Dedifferentiated amniotic fluid mesenchymal stem cell (primary cell): ENCODE data around the gene HMCN2.

ENCODE experiments used
- DNase-seq: peaks from one replicate; pipeline ENCODE4 v3.0.0-alpha.2; 2016; ENCODE audit errors: extremely low spot score

HMCN2 gene

GRCh38 chr9:130289711-130290241 lies 24.2 kb downstream of the HMCN2 start:
- DNase-seq, result no peak

- no peak for DNase-seq
These were observed 25.0 kb downstream of the HMCN2 start for GRCh38 chr9:130290291-130291181.

GRCh38 chr9:130291474-130291873 lies 25.9 kb downstream of the HMCN2 start:
- no peak for DNase-seq

GRCh38 chr9:130292106-130292505 lies 26.5 kb downstream of the HMCN2 start:
- no peak for DNase-seq

- DNase-seq, result no peak
These were observed 29.1 kb downstream of the HMCN2 start for GRCh38 chr9:130294664-130295063.

- no peak for DNase-seq
These were observed 29.9 kb downstream of the HMCN2 start for GRCh38 chr9:130295431-130295830.

GRCh38 chr9:130295945-130296782 lies 30.6 kb downstream of the HMCN2 start:
- DNase-seq, result no peak

- DNase-seq, result no peak
These were observed 31.2 kb downstream of the HMCN2 start for GRCh38 chr9:130296783-130297055.

- no peak for DNase-seq
These were observed 31.8 kb downstream of the HMCN2 start for GRCh38 chr9:130297371-130297770.

- no peak for DNase-seq
These were observed 33.2 kb downstream of the HMCN2 start for GRCh38 chr9:130298662-130299279.

- no peak for DNase-seq
These were observed 34.4 kb downstream of the HMCN2 start for GRCh38 chr9:130299785-130300615.

GRCh38 chr9:130300739-130301138 lies 35.2 kb downstream of the HMCN2 start:
- no peak for DNase-seq

GRCh38 chr9:130301483-130302286 lies 36.1 kb downstream of the HMCN2 start:
- peak; percentile 25 for DNase-seq

GRCh38 chr9:130302785-130303612 lies 37.4 kb downstream of the HMCN2 start:
- DNase-seq, result no peak

- DNase-seq, result no peak
These were observed 38.1 kb downstream of the HMCN2 start for GRCh38 chr9:130303613-130304055.

- no peak for DNase-seq
These were observed 38.6 kb downstream of the HMCN2 start for GRCh38 chr9:130304116-130304515.

- no peak for DNase-seq
These were observed 39.1 kb downstream of the HMCN2 start for GRCh38 chr9:130304643-130305042.

- DNase-seq, result no peak
These were observed 39.8 kb downstream of the HMCN2 start for GRCh38 chr9:130305381-130305780.

- no peak for DNase-seq
These were observed 41.5 kb downstream of the HMCN2 start for GRCh38 chr9:130306823-130307666.
